Neural cell (in vitro differentiated cells): Measurements from ENCODE around the gene SLC1A3. TPM values are rescaled to one million over a fixed set of nuclear protein-coding genes. Genes with fewer than 3 reads are reported as not detected.
A peak's percentile ranks its signal among the peaks of the same experiment; 100 is the strongest.

Experiments used
- H2AFZ ChIP-seq: fragments of 200-600, 300-800 bp; sonication (generic), shearing (Covaris generic); 2 replicates; pipeline ENCODE4 v1.6.0; 2014; ENCODE audit warnings: low read depth, mild to moderate bottlenecking, antibody characterized with exemption, low read length, moderate library complexity
- H3F3A ChIP-seq: fragments of 200-600 bp; shearing (Covaris generic); 2 replicates; pipeline ENCODE4 v1.6.1; 2016; ENCODE audit warnings: mild to moderate bottlenecking, moderate library complexity, mixed read lengths, antibody characterized with exemption, low read length; ENCODE audit not compliant: insufficient read depth, poor library complexity, severe bottlenecking
- H3K27ac ChIP-seq: fragments of 200-600, 300-800 bp; sonication (generic), shearing (Covaris generic); 2 replicates; pipeline ENCODE4 v1.5.1; 2014; ENCODE audit warnings: mild to moderate bottlenecking, low read length, moderate library complexity
- H3K27me3 ChIP-seq: fragments of 300-800, 200-600 bp; sonication (generic), shearing (Covaris generic); 2 replicates; pipeline ENCODE4 v1.6.0; 2014; ENCODE audit warnings: mild to moderate bottlenecking, low read depth, low read length, moderate library complexity; ENCODE audit not compliant: insufficient read depth
- H3K36me3 ChIP-seq: fragments of 300-800, 200-600 bp; sonication (generic), shearing (Covaris generic); 2 replicates; pipeline ENCODE4 v1.5.1; 2014; ENCODE audit warnings: mild to moderate bottlenecking, antibody characterized with exemption, low read length, moderate library complexity; ENCODE audit not compliant: insufficient read depth
- H3K4me2 ChIP-seq: fragments of 300-800, 200-600 bp; sonication (generic), shearing (Covaris generic); 2 replicates; pipeline ENCODE4 v1.6.0; 2014; ENCODE audit warnings: mild to moderate bottlenecking, low read length
- H3K4me3 ChIP-seq: fragments of 300-800, 200-600 bp; sonication (generic), shearing (Covaris generic); 2 replicates; pipeline ENCODE4 v1.5.1; 2014; ENCODE audit warnings: mild to moderate bottlenecking, low read length, moderate library complexity
- H3K79me2 ChIP-seq: fragments of 200-600 bp; shearing (Covaris generic); replicated peaks from 2 replicates; pipeline ENCODE4 v1.6.0; 2014; ENCODE audit warnings: mild to moderate bottlenecking, low read length, moderate library complexity; ENCODE audit not compliant: insufficient read depth
- H3K9ac ChIP-seq: fragments of 300-800, 200-600 bp; sonication (generic), shearing (Covaris generic); 2 replicates; pipeline ENCODE4 v1.6.1; 2016; ENCODE audit warnings: mild to moderate bottlenecking, low read length, mixed read lengths
- H3K9me2 ChIP-seq: fragments of 200-600 bp; shearing (Covaris generic); 2 replicates; pipeline ENCODE4 v1.6.1; 2016; ENCODE audit warnings: mild to moderate bottlenecking, low read length, mixed read lengths; ENCODE audit not compliant: insufficient read depth
- H3K9me3 ChIP-seq: fragments of 200-600, 300-800 bp; sonication (generic), shearing (Covaris generic); 2 replicates; pipeline ENCODE4 v1.6.1; 2016; ENCODE audit warnings: mild to moderate bottlenecking, mixed run types, low read length, moderate library complexity, mixed read lengths
- H4K20me1 ChIP-seq: fragments of 200-600 bp; shearing (Covaris generic); 2 replicates; pipeline ENCODE4 v1.6.1; 2016; ENCODE audit warnings: mild to moderate bottlenecking, mixed run types; ENCODE audit not compliant: insufficient read depth
- EP300 ChIP-seq: fragments of 450-650 bp; conservative IDR thresholded peaks from 2 replicates; pipeline ENCODE4 v1.6.1; 2014; ENCODE audit warnings: antibody characterized with exemption, mild to moderate bottlenecking, moderate library complexity; ENCODE audit not compliant: poor library complexity, severe bottlenecking
- EZH2 ChIP-seq: fragments of 200-600, 300-800 bp; shearing (Covaris generic), sonication (generic); IDR thresholded peaks from 2 replicates; pipeline ENCODE4 v1.6.1; 2014; ENCODE audit warnings: antibody characterized with exemption, low read length, borderline replicate concordance, mild to moderate bottlenecking; ENCODE audit not compliant: insufficient read depth, poor library complexity, severe bottlenecking
- MXI1 ChIP-seq: fragments of 450-650 bp; conservative IDR thresholded peaks from 2 replicates; pipeline ENCODE4 v1.6.1; 2014; ENCODE audit warnings: antibody characterized with exemption, mild to moderate bottlenecking; ENCODE audit not compliant: poor library complexity, severe bottlenecking
- POLR2AphosphoS5 ChIP-seq: IDR thresholded peaks from 2 replicates; pipeline ENCODE4 v1.6.1; 2012
- RAD21 ChIP-seq: fragments of 450-650 bp; conservative IDR thresholded peaks from 2 replicates; pipeline ENCODE4 v1.6.1; 2014; ENCODE audit warnings: antibody characterized with exemption, mild to moderate bottlenecking, moderate library complexity
- SMC3 ChIP-seq: fragments of 450-650 bp; conservative IDR thresholded peaks from 2 replicates; pipeline ENCODE4 v1.6.1; 2014; ENCODE audit warnings: antibody characterized with exemption, mild to moderate bottlenecking, moderate library complexity; ENCODE audit not compliant: poor library complexity
- TAF1 ChIP-seq: IDR thresholded peaks from 2 replicates; pipeline ENCODE4 v1.6.1; 2012; ENCODE audit warnings: low read depth
- polyA plus RNA-seq: library from polyadenylated mRNA; depleted of rRNA; stranded (reverse); fragments of >200 nt; gene quantifications from 2 replicates; pipeline ENCODE4 v1.2.3, GENCODE V29; 2014
- TF ChIP-seq, protein P1 (sequence below): IDR thresholded peaks from 2 replicates; pipeline ENCODE4 v1.6.1; 2012; ENCODE audit warnings: borderline replicate concordance
- TF ChIP-seq, protein P2 (sequence below): fragments of 450-650 bp; IDR thresholded peaks from 2 replicates; pipeline ENCODE4 v1.5.1; 2014; ENCODE audit warnings: antibody characterized with exemption, mild to moderate bottlenecking, moderate library complexity; ENCODE audit not compliant: poor library complexity, severe bottlenecking

The SLC1A3 gene
- polyA plus RNA-seq, 1 donor from 2014 or later = 1.9 TPM

DNA sequence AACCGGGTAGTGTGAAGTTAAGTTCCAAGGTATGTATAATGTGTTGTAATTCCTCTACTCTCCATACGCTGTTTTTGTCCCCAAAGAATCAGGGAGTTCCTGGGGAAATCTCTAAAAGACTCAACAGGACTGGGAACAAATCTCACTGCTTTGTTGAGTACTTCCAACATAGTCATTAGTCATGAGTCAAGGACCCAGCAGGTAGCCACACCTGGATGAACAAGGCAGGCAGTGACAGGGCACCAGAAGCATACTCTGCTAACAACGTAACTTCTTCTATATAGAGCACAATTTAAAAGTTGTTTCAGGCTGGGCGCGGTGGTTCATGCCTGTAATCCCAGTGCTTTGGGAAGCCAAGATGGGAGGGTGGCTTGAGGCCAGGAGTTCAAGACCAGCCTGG, 126.8 kb downstream of the SLC1A3 start:
- Histone ChIP-seq H3K79me2 (no peaks in the 10 kb centered on the region), H3K27ac (no peak overlapping the region), H3F3A (no peaks in the 10 kb centered on the region), H3K36me3 (no peaks in the 10 kb centered on the region), H3K9me3 (no peaks in the 10 kb centered on the region), H3K9ac (no peak overlapping the region), H3K4me3 (no peak overlapping the region), H3K4me2 (no peak overlapping the region), H2AFZ (no peak overlapping the region), H3K9me2 (no peaks in the 10 kb centered on the region), H3K27me3 (no peaks in the 10 kb centered on the region), H4K20me1 (no peaks in the 10 kb centered on the region)
- TF ChIP-seq TAF1 = no peak
- TF ChIP-seq POLR2AphosphoS5 = no peak
- TF ChIP-seq, protein P1, sequence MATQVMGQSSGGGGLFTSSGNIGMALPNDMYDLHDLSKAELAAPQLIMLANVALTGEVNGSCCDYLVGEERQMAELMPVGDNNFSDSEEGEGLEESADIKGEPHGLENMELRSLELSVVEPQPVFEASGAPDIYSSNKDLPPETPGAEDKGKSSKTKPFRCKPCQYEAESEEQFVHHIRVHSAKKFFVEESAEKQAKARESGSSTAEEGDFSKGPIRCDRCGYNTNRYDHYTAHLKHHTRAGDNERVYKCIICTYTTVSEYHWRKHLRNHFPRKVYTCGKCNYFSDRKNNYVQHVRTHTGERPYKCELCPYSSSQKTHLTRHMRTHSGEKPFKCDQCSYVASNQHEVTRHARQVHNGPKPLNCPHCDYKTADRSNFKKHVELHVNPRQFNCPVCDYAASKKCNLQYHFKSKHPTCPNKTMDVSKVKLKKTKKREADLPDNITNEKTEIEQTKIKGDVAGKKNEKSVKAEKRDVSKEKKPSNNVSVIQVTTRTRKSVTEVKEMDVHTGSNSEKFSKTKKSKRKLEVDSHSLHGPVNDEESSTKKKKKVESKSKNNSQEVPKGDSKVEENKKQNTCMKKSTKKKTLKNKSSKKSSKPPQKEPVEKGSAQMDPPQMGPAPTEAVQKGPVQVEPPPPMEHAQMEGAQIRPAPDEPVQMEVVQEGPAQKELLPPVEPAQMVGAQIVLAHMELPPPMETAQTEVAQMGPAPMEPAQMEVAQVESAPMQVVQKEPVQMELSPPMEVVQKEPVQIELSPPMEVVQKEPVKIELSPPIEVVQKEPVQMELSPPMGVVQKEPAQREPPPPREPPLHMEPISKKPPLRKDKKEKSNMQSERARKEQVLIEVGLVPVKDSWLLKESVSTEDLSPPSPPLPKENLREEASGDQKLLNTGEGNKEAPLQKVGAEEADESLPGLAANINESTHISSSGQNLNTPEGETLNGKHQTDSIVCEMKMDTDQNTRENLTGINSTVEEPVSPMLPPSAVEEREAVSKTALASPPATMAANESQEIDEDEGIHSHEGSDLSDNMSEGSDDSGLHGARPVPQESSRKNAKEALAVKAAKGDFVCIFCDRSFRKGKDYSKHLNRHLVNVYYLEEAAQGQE = no peak
- no peak for TF ChIP-seq EZH2
- TF ChIP-seq, protein P2, sequence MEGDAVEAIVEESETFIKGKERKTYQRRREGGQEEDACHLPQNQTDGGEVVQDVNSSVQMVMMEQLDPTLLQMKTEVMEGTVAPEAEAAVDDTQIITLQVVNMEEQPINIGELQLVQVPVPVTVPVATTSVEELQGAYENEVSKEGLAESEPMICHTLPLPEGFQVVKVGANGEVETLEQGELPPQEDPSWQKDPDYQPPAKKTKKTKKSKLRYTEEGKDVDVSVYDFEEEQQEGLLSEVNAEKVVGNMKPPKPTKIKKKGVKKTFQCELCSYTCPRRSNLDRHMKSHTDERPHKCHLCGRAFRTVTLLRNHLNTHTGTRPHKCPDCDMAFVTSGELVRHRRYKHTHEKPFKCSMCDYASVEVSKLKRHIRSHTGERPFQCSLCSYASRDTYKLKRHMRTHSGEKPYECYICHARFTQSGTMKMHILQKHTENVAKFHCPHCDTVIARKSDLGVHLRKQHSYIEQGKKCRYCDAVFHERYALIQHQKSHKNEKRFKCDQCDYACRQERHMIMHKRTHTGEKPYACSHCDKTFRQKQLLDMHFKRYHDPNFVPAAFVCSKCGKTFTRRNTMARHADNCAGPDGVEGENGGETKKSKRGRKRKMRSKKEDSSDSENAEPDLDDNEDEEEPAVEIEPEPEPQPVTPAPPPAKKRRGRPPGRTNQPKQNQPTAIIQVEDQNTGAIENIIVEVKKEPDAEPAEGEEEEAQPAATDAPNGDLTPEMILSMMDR = no peak
- no peak for TF ChIP-seq RAD21
- TF ChIP-seq SMC3 = no peak
- no peak for TF ChIP-seq MXI1
- no peak for TF ChIP-seq EP300

DNA sequence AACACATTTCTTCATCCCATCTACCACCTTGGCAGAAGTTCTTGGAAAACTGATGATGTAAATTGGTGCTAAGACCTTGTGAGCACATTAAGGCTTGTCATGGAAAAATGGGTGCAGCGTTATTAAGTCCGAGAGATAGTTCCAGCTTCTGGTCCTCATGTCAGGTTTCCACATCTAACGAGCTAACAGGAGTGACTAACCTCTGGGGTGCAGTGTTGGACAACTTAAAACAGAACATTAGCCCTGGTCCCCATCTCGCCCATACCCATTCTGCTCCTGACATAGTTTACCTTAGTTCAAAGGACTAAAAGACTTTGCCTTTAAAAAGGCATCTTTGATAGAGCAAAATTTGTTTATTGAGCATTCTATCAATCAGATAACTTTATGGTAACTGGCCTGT, 128.0 kb downstream of the SLC1A3 start:
- Histone ChIP-seq H4K20me1 (no peaks in the 10 kb centered on the region), H3K79me2 (no peaks in the 10 kb centered on the region), H3K36me3 (no peaks in the 10 kb centered on the region), H3K27ac (no peak overlapping the region), H3K4me3 (no peak overlapping the region), H3K4me2 (no peak overlapping the region), H3K9ac (no peak overlapping the region), H3K9me3 (no peaks in the 10 kb centered on the region), H3F3A (no peaks in the 10 kb centered on the region), H3K27me3 (no peaks in the 10 kb centered on the region), H2AFZ (no peak overlapping the region), H3K9me2 (no peaks in the 10 kb centered on the region)
- peak; percentile 41 for TF ChIP-seq RAD21
- TF ChIP-seq POLR2AphosphoS5 = no peak
- TF ChIP-seq, protein P1 = no peak
- no peak for TF ChIP-seq EP300
- TF ChIP-seq TAF1 = no peak
- TF ChIP-seq, protein P2 = peak; percentile 33
- no peak for TF ChIP-seq MXI1
